Stimulated activated CD8-positive, alpha-beta memory T cell treated with anti-CD3 and anti-CD28 coated beads, Interleukin-15, amount 100 ng/mL, for 24 hours (primary cell): ENCODE results near the gene UBASH3B.

Experiments
- DNase-seq: peaks from one replicate; pipeline ENCODE4 v3.0.0-alpha.2; 2020; ENCODE audit warnings: low read depth

UBASH3B gene

GRCh38 chr11:122732342-122733315, 77.1 kb downstream of the UBASH3B start:
- no peak for DNase-seq

DNA sequence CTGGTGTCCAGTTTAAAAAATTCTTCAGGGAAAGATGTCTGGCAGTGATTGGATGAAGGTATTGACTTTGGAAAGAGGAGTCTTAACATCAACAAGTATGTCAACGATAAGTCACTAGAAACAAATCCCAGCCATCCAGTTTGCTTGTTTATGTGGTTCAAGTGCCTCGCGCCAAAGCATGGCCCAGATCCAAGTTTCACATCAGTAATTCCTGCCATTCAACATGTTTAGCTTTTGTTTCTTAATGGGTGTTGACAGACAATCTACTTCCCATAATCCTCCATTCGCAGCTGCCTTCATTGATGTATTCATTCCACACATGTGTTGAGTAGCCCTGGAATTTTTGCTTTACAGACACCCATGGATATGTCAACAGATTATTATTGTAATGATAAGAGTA, 77.8 kb downstream of the UBASH3B start:
- no peak for DNase-seq

DNA sequence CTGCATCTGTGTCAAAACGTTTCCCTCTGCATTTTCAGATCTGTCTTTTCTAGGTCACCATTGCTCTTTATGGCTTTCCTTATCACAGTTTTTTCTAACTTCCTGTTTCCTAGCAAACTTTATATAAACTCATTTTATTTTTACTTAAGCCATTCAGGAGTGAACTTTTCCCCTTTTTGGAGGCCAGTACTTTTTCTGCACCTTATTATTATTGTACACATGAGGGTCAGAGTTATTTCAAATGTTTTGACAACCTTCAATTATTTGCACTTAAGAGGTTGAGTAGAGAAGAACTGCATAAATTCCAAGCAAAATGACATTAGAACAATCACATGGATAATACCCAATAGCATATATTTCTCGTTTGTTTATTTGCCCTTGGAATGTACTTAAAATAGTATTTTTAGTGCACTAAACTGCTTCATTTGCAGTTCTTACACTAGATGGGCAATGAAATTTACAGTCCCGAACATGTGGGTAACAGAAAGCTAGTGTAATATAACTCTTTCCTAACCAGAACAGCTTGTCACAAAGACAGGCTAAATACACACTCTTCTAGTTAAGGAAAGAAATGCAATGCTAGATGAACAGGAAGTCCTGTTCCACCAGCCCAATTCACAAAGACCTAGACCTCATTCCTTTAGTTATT, 79.5 kb downstream of the UBASH3B start:
- DNase-seq, result no peak

DNA sequence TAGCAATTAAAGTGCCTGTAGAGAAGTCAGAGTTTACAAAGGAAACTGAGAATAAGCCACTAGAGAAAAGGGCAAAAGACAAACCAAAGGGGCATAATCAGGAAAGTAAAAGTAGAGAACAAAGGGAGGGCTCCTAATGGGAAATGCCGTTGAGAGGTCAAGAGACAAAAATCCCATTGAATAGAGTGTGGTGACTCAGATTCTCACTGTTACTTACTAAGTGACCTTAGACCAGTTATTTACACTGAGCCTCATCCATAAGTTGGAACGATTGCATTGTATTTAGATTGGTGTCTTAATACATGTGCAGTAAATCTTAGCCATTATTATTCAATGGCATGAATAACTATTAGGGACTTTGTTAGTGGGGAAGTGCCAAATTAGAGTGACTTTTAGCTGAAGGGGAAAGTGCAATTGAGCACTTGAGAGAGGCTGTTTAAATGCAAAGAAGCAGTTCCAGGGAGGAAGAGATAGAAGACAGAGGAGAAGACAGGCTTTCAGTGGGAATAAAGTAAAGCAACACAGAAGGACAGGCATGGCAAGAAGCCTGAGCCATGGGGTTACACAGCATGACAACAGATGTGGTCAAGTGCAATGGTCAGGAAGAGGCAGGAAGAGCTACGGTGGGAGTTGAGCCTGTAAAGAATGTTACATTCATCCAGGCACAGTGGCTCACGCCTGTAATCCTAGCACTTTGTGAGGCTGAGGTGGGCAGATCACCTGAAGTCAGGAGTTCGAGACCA, 82.6 kb downstream of the UBASH3B start:
- DNase-seq, result no peak

DNA sequence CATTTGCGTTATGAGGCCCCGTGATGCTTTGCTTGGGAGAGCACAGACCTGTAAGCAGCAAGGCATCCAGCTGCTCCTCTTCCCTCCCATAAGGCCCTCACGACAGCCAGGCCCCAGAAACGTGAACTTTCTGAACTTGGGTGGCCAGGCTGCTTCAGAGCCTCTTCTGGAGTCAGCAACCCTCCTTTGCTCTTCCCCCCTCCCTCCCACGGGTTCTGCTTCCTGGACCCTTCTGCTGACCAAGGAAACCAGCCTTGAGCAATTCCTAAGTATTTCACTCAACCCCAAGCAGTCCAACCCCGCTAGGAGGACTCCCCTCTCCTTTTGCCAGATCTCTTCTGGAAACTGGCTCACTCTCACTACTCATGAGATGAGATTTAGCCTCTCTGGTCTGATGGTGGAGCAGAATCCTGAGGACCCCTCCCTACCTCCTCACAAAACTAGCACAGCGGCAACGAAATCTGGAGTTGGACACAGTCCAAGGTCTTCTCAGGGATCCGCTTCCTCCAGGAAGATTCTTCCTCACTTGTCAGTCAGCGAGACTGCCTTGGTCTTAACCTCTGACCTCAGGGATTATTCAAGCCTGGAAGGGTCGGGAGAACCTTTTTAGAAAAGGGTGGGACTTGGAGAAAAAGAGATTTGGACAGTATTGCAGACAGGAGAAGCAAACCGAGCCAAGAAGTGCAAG, 86.2 kb downstream of the UBASH3B start:
- DNase-seq, result no peak

- no peak for DNase-seq
Measured at GRCh38 chr11:122742301-122743018, 86.9 kb downstream of the UBASH3B start.

DNA sequence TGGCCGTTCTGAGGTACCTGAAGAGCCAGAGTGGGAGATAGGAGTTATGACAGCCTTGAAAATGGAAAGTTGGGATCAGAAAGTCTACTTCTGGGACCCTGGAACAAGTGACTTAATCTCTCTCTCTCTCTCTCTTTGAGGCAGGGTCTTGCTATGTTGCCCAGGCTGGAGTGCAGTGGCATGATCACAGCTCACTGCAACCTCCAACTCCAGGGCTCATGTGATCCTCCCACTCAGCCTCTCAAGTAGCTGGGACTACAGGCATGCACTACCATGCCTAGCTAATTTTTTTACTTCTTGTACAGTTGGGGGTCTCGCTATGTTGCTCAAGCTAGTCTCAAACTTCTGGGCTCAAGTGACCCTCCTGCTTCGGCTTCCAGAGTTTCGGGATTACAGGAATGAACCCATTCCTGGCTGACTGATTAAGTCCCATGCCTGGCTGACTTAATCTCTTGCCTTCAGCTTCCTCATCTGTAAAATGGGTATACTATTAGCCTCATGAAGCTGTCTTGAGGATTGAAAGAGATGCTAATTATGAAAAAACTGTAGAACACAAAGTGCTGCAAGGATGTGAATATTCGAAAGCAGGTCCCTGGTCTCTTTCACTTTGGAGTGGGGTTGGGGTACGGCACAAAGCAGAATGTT, 87.7 kb downstream of the UBASH3B start:
- no peak for DNase-seq

DNA sequence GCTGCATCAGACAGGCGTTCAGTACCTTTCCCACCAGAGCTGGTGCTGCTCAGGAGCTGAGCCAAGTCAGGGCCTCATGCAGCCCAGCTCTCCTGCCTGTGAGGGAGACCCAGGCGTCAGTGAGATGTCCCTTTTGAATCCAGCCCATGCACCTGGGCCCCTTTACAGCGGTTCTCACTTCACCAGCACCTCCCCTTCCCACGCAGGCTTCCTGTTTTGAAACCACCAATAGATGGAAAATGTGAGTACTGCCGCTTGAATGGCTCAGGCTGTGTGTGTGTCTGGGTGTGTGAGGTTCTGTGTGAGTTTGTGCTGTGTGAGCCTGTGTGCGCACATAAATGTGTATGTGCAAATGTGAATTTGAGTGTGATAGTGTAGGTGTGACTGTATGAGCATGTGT, 88.4 kb downstream of the UBASH3B start:
- peak; percentile 29 for DNase-seq

DNA sequence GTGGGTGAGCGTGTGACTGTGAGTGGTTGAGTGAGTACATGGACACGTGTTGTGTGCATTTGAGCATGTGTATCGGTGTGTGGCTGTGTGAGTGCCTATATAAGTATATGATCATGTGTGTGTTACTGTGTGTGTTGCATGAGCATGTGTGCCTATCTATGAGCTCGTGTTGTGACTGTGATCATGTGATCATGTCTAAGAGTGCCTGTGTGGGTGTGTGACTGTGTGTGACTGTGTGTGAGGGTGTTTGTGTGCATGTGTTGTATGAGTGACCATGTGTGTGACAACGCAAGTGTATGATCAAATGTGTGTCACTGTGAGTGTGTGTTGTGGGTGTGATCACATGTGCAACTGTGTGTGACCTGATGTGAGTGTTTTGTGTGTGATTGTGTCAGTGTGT, 88.8 kb downstream of the UBASH3B start:
- no peak for DNase-seq

- DNase-seq, result no peak
Measured at GRCh38 chr11:122745111-122745510, 89.6 kb downstream of the UBASH3B start.

DNA sequence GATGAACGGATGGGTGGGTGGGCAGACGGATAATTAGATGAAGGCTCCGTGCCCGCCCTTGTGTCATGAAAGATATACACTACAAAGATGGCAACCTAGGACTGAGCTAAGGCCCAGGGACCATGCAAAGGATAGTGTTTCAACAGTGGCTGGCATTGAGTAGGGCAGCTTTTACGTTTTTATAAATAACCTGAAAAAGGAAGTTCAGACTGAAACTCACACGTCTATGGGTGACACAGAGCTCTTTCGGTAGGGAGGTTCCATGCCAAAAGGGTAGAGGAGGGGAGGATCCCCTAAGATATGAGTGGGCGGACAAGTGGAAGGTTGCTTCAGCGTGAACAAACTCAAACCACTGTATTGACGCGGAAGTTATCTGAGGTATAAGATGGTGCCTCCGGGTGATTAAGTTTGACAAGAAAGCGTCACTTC, 90.5 kb downstream of the UBASH3B start:
- DNase-seq, result no peak

DNA sequence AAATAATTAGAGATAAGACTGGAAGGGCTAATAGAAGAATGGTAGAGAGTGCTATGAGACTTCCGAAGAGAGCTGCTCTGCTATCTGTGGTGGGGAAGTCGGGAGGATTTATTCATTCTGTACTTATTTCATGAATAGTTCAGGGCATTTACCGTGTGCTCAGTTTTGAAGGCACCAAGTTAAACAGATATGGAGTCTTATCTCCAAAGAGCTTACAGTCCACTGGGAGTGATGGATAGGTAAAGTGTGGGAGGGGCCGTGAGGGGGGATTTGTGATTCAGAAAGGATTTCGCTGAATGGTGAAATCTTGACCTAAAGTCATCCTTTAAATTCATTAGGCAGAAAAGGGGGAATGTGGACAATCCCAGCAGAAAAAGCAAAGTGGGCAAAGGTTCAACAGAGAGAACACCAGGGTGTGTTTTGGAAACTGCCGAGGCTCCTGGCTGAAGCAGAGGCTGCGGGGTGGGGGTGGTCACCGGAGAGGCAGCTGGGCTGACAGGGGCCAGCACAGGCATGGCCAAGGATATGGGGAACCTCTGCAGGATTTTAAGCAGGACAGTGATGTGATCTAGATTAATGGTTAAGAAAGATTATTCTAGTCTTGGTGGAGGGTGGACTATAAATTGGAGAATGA, 91.2 kb downstream of the UBASH3B start:
- no peak for DNase-seq

GRCh38 chr11:122747351-122747781, 91.8 kb downstream of the UBASH3B start:
- no peak for DNase-seq

- DNase-seq, result no peak
Measured at GRCh38 chr11:122749005-122749687, 93.6 kb downstream of the UBASH3B start.

GRCh38 chr11:122750049-122750448, 94.5 kb downstream of the UBASH3B start:
- DNase-seq, result no peak

DNA sequence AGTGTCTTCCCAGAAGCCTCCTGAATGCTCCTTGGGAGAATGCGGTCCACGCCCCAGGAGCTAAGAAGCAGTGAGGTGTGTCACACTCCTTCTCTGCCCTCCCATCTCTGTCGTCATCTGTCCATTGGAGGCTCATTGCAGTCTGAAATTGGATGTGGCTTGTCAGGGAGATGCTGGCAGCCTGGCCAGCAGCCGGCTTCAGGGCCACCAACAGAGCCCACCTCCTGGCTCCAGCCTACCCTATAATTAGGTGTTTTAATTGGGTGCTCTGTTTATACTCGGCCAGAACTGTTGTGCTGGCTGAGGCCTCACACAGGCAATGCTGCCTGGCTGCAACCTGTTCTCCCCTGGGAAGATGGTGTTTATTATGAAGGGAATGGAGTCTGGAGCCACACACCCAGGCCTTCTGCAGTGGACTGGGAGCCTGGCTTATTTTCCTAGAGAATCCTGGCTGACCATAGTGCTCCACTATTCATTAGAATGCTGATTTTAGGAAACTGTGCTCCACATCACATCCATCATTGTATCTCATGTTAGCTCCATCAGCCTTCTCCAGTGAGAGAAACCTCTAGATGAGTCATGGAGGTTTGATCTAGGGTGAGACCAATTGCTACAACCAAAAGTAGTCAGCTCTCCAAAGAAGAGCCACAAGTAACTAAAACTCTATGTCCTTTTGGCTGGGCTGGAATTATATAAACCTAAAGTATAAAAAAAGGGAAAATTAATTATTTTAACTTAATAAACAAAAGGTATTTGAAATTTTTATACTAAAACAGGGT, 96.0 kb downstream of the UBASH3B start:
- DNase-seq, result no peak

GRCh38 chr11:122754028-122754427, 98.5 kb downstream of the UBASH3B start:
- no peak for DNase-seq

DNA sequence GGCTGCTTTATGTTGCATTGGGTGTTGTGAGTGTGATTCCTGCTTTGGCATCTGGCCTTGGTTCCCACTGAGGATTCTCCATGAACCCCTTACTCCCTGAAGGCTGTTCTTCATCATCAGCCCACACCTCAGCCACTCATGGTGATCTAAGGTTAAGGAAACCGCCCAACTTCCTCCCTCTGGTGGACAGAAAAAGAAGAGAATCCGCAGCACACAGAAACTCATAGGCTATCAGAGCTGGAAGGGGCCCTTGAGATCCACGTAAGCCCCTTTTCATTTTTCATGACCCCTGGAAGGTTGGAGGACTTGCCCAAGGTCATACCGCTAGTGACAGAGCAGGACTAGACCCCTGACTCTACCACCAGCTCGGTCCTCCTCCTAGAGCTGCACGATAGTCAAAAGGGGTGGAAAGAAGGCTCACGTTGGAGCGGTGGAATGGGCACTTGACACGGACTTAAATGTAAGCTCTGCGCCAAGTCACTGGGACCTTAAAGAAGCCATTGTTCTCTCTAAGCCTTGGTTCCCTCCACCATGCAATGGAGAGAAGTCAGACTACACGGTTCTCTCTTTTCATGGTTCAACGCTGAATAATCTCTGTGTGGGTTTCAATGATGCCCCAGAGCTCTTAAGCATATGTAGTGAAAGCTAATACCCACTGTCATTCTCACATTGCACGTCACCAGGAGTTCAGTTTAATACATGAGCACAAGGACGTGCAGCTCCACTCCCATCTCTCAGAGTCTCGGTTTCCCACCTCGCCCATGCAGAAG, 99.2 kb downstream of the UBASH3B start:
- DNase-seq, result no peak
